Neural cell (in vitro differentiated cells): Measurements from ENCODE around the gene LRRC53. TPM values are rescaled to one million over a fixed set of nuclear protein-coding genes. Genes with fewer than 3 reads are reported as not detected.

ENCODE experiments used
- H2AFZ ChIP-seq: fragments of 200-600, 300-800 bp; sonication (generic), shearing (Covaris generic); 2 replicates; pipeline ENCODE4 v1.6.0; 2014; ENCODE audit warnings: low read depth, mild to moderate bottlenecking, antibody characterized with exemption, low read length, moderate library complexity
- H3F3A ChIP-seq: fragments of 200-600 bp; shearing (Covaris generic); 2 replicates; pipeline ENCODE4 v1.6.1; 2016; ENCODE audit warnings: mild to moderate bottlenecking, moderate library complexity, mixed read lengths, antibody characterized with exemption, low read length; ENCODE audit not compliant: insufficient read depth, poor library complexity, severe bottlenecking
- H3K27ac ChIP-seq: fragments of 200-600, 300-800 bp; sonication (generic), shearing (Covaris generic); 2 replicates; pipeline ENCODE4 v1.5.1; 2014; ENCODE audit warnings: mild to moderate bottlenecking, low read length, moderate library complexity
- H3K27me3 ChIP-seq: fragments of 300-800, 200-600 bp; sonication (generic), shearing (Covaris generic); 2 replicates; pipeline ENCODE4 v1.6.0; 2014; ENCODE audit warnings: mild to moderate bottlenecking, low read depth, low read length, moderate library complexity; ENCODE audit not compliant: insufficient read depth
- H3K36me3 ChIP-seq: fragments of 300-800, 200-600 bp; sonication (generic), shearing (Covaris generic); 2 replicates; pipeline ENCODE4 v1.5.1; 2014; ENCODE audit warnings: mild to moderate bottlenecking, antibody characterized with exemption, low read length, moderate library complexity; ENCODE audit not compliant: insufficient read depth
- H3K4me2 ChIP-seq: fragments of 300-800, 200-600 bp; sonication (generic), shearing (Covaris generic); 2 replicates; pipeline ENCODE4 v1.6.0; 2014; ENCODE audit warnings: mild to moderate bottlenecking, low read length
- H3K4me3 ChIP-seq: fragments of 300-800, 200-600 bp; sonication (generic), shearing (Covaris generic); 2 replicates; pipeline ENCODE4 v1.5.1; 2014; ENCODE audit warnings: mild to moderate bottlenecking, low read length, moderate library complexity
- H3K79me2 ChIP-seq: fragments of 200-600 bp; shearing (Covaris generic); replicated peaks from 2 replicates; pipeline ENCODE4 v1.6.0; 2014; ENCODE audit warnings: mild to moderate bottlenecking, low read length, moderate library complexity; ENCODE audit not compliant: insufficient read depth
- H3K9ac ChIP-seq: fragments of 300-800, 200-600 bp; sonication (generic), shearing (Covaris generic); 2 replicates; pipeline ENCODE4 v1.6.1; 2016; ENCODE audit warnings: mild to moderate bottlenecking, low read length, mixed read lengths
- H3K9me2 ChIP-seq: fragments of 200-600 bp; shearing (Covaris generic); 2 replicates; pipeline ENCODE4 v1.6.1; 2016; ENCODE audit warnings: mild to moderate bottlenecking, low read length, mixed read lengths; ENCODE audit not compliant: insufficient read depth
- H3K9me3 ChIP-seq: fragments of 200-600, 300-800 bp; sonication (generic), shearing (Covaris generic); 2 replicates; pipeline ENCODE4 v1.6.1; 2016; ENCODE audit warnings: mild to moderate bottlenecking, mixed run types, low read length, moderate library complexity, mixed read lengths
- H4K20me1 ChIP-seq: fragments of 200-600 bp; shearing (Covaris generic); 2 replicates; pipeline ENCODE4 v1.6.1; 2016; ENCODE audit warnings: mild to moderate bottlenecking, mixed run types; ENCODE audit not compliant: insufficient read depth
- CTCF ChIP-seq: fragments of 450-650 bp; IDR thresholded peaks from 2 replicates; pipeline ENCODE4 v1.5.1; 2014; ENCODE audit warnings: antibody characterized with exemption, mild to moderate bottlenecking, moderate library complexity; ENCODE audit not compliant: poor library complexity, severe bottlenecking
- EP300 ChIP-seq: fragments of 450-650 bp; conservative IDR thresholded peaks from 2 replicates; pipeline ENCODE4 v1.6.1; 2014; ENCODE audit warnings: antibody characterized with exemption, mild to moderate bottlenecking, moderate library complexity; ENCODE audit not compliant: poor library complexity, severe bottlenecking
- EZH2 ChIP-seq: fragments of 200-600, 300-800 bp; shearing (Covaris generic), sonication (generic); IDR thresholded peaks from 2 replicates; pipeline ENCODE4 v1.6.1; 2014; ENCODE audit warnings: antibody characterized with exemption, low read length, borderline replicate concordance, mild to moderate bottlenecking; ENCODE audit not compliant: insufficient read depth, poor library complexity, severe bottlenecking
- MXI1 ChIP-seq: fragments of 450-650 bp; conservative IDR thresholded peaks from 2 replicates; pipeline ENCODE4 v1.6.1; 2014; ENCODE audit warnings: antibody characterized with exemption, mild to moderate bottlenecking; ENCODE audit not compliant: poor library complexity, severe bottlenecking
- POLR2AphosphoS5 ChIP-seq: IDR thresholded peaks from 2 replicates; pipeline ENCODE4 v1.6.1; 2012
- RAD21 ChIP-seq: fragments of 450-650 bp; conservative IDR thresholded peaks from 2 replicates; pipeline ENCODE4 v1.6.1; 2014; ENCODE audit warnings: antibody characterized with exemption, mild to moderate bottlenecking, moderate library complexity
- SMC3 ChIP-seq: fragments of 450-650 bp; conservative IDR thresholded peaks from 2 replicates; pipeline ENCODE4 v1.6.1; 2014; ENCODE audit warnings: antibody characterized with exemption, mild to moderate bottlenecking, moderate library complexity; ENCODE audit not compliant: poor library complexity
- TAF1 ChIP-seq: IDR thresholded peaks from 2 replicates; pipeline ENCODE4 v1.6.1; 2012; ENCODE audit warnings: low read depth
- polyA plus RNA-seq: library from polyadenylated mRNA; depleted of rRNA; stranded (reverse); fragments of >200 nt; gene quantifications from 2 replicates; pipeline ENCODE4 v1.2.3, GENCODE V29; 2014
- TF ChIP-seq, protein P1 (sequence below): IDR thresholded peaks from 2 replicates; pipeline ENCODE4 v1.6.1; 2012; ENCODE audit warnings: borderline replicate concordance

LRRC53 gene
- polyA plus RNA-seq, 1 donor from 2014 or later: not detected

- no peak overlapping the region for H3K4me2 ChIP-seq
- H2AFZ ChIP-seq: no peak overlapping the region
- H3K9ac ChIP-seq: no peak overlapping the region
- no peaks in the 10 kb centered on the region for H3K9me3 ChIP-seq
- H4K20me1 ChIP-seq: no peaks in the 10 kb centered on the region
- H3K27me3 ChIP-seq: no peaks in the 10 kb centered on the region
- TF ChIP-seq RAD21 (no peak), EP300 (peak; percentile 71), POLR2AphosphoS5 (peak; percentile 69), EZH2 (no peak)
- no peak overlapping the region for H3K4me3 ChIP-seq
- H3F3A ChIP-seq: no peaks in the 10 kb centered on the region
- no peaks in the 10 kb centered on the region for H3K79me2 ChIP-seq
- peak overlapping the region; percentile 28 for H3K27ac ChIP-seq
- H3K9me2 ChIP-seq: no peaks in the 10 kb centered on the region
- H3K36me3 ChIP-seq: no peaks in the 10 kb centered on the region
Measured at GRCh38 chr1:74457253-74457652, 55.2 kb downstream of the LRRC53 start.

GRCh38 chr1:74455390-74455789, 57.0 kb downstream of the LRRC53 start:
- no peaks in the 10 kb centered on the region for H3F3A ChIP-seq
- no peaks in the 10 kb centered on the region for H3K36me3 ChIP-seq
- no peaks in the 10 kb centered on the region for H4K20me1 ChIP-seq
- no peak overlapping the region for H3K27ac ChIP-seq
- H3K9me2 ChIP-seq: no peaks in the 10 kb centered on the region
- H3K9ac ChIP-seq: no peak overlapping the region
- H3K27me3 ChIP-seq: no peaks in the 10 kb centered on the region
- H3K9me3 ChIP-seq: no peaks in the 10 kb centered on the region
- no peak overlapping the region for H3K4me3 ChIP-seq
- no peaks in the 10 kb centered on the region for H3K79me2 ChIP-seq
- no peak overlapping the region for H2AFZ ChIP-seq
- no peak for TF ChIP-seq CTCF
- no peak for TF ChIP-seq SMC3
- TF ChIP-seq EZH2: no peak
- TF ChIP-seq MXI1: no peak
- TF ChIP-seq RAD21: no peak
- TF ChIP-seq TAF1: no peak
- TF ChIP-seq, protein P1, sequence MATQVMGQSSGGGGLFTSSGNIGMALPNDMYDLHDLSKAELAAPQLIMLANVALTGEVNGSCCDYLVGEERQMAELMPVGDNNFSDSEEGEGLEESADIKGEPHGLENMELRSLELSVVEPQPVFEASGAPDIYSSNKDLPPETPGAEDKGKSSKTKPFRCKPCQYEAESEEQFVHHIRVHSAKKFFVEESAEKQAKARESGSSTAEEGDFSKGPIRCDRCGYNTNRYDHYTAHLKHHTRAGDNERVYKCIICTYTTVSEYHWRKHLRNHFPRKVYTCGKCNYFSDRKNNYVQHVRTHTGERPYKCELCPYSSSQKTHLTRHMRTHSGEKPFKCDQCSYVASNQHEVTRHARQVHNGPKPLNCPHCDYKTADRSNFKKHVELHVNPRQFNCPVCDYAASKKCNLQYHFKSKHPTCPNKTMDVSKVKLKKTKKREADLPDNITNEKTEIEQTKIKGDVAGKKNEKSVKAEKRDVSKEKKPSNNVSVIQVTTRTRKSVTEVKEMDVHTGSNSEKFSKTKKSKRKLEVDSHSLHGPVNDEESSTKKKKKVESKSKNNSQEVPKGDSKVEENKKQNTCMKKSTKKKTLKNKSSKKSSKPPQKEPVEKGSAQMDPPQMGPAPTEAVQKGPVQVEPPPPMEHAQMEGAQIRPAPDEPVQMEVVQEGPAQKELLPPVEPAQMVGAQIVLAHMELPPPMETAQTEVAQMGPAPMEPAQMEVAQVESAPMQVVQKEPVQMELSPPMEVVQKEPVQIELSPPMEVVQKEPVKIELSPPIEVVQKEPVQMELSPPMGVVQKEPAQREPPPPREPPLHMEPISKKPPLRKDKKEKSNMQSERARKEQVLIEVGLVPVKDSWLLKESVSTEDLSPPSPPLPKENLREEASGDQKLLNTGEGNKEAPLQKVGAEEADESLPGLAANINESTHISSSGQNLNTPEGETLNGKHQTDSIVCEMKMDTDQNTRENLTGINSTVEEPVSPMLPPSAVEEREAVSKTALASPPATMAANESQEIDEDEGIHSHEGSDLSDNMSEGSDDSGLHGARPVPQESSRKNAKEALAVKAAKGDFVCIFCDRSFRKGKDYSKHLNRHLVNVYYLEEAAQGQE: no peak
- no peak for TF ChIP-seq POLR2AphosphoS5
- TF ChIP-seq EP300: no peak
- no peak overlapping the region for H3K4me2 ChIP-seq

DNA sequence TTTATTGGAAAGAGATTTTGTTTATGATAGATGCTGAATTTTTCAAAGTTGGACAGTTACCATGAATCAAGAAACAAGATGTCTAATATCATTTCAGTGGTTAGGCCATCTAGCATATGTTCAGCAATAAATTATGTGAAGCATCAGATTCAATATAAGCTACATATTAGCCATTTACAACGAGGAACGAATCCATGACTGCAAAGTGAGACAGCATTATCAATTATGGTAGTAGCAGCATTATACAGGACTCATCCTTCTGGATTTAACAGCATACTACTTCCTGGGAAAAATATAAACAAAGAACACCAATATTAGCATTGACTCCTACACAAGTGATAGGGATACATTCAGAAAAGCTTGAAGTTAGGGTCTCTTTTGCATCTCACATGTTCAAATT, 59.1 kb downstream of the LRRC53 start:
- no peaks in the 10 kb centered on the region for H3F3A ChIP-seq
- H3K9me2 ChIP-seq: no peaks in the 10 kb centered on the region
- H3K9me3 ChIP-seq: no peaks in the 10 kb centered on the region
- H3K9ac ChIP-seq: no peak overlapping the region
- H3K27me3 ChIP-seq: no peaks in the 10 kb centered on the region
- H4K20me1 ChIP-seq: no peaks in the 10 kb centered on the region
- H3K4me2 ChIP-seq: no peak overlapping the region
- no peak overlapping the region for H3K27ac ChIP-seq
- no peak overlapping the region for H3K4me3 ChIP-seq
- no peaks in the 10 kb centered on the region for H3K79me2 ChIP-seq
- no peaks in the 10 kb centered on the region for H3K36me3 ChIP-seq
- no peak for TF ChIP-seq POLR2AphosphoS5
- TF ChIP-seq MXI1: no peak
- TF ChIP-seq CTCF: no peak
- no peak for TF ChIP-seq SMC3
- TF ChIP-seq, protein P1: no peak
- no peak overlapping the region for H2AFZ ChIP-seq
